ENCODE results near the gene SSH2.
"Not testable (repeated sequence)": the region's sequence is repeated elsewhere in the genome, so short reads cannot be mapped to it uniquely, and the experiment has no call there.

The SSH2 gene

DNA sequence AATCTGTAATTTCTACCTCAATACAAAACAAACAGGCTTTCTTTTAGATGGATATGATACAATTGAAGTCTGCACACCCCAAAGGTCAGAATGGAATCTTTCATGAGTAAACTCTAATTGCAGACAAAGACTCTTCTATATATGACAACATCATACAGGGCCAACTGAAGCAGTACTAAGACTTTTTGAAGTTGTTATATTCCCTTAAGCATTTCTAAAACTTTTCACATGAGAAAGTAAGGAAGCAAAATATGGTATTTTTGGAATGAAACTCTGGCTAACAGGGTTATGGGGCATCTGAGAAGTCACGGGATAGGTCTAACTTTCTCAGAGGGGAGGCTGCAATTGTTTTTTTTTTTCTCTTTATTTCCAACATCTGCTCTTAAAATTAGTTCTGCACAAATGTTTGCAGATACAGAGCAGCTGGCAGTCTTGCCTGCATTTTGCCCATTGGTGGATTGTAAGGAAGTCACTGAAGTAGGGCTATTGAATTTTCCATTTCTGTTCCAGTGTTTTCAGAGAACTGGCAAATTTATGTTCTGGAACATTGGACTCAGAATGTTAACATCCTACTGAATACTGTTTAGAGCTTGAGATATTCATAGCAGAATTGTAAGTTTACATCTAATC lies 59.1 kb downstream of the SSH2 start:
- no peak for DNase-seq

DNA sequence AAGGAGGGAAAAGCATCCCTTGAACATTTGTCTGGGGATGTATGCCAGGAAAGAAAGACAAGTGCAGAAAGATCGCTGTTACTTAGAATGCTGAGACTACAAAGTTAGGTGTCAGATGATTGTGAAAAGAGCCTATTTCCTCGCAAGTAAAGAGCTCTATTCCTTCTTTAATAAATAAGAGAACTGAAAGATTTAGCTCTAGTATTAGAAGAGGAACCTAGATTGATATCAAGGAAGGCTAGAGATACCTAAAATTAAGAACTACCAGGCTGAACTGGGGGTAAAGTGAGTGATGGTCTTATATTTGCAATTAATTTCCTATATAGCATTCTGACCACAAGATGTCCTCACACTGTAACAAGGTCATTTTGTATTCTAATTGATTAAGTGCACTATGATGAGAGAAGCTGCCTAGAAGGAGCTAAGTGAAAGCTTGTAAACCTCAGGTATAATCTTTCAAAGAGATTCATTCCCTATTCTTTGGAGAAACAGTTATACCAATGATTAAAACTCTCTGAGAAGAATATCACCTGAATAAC lies 62.3 kb downstream of the SSH2 start:
- no peak for DNase-seq

DNA sequence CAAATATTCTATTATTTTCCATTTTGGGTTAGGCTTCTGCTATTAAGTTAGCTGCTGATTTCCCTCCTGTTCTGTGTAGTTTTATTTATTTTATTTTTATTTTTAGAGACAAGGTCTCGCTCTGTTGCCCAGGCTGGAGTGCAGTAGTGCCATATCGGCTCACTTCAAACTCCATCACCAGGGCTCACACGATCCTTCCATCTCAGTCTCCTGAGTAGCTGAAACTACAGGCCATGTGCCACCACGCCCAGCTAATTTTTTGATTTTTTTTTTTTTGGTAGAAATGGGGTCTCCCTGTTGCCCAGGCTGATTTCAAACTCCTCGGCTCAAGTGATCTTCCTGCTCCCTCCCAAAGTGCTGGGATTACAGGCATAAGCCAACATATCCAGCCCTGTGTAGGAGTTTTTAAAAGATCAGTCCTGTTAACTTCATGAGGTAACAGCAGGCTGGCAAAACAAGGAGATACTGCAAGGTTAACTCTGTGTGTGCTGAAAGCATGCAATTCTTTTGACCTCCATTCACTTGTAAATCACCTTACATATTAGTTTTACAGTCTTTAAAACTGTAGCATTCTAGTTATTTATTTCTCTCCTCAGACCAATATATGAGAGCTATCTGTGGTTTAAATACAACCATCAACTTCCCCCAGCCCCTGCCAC lies 63.2 kb downstream of the SSH2 start:
- no peak for DNase-seq

DNA sequence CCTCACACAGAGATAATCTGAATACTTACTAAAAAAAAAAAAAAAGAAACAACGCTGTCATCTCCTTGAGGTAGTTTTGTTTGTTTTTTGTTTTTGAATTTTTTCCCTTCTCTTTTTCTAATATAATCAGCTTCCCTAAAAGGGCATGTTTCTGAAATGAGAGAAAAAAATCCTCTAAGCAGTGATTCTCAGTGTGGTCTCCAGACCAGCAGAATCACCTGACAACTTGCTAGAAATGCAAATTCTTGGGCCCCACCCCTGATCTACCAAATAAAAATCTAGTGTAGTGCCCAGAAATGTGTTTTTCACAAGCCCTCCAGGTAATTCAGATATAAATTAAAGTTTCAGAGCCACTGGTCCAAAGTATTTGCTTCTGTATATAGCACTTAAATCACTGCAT lies 65.4 kb downstream of the SSH2 start:
- DNase-seq, result no peak

DNA sequence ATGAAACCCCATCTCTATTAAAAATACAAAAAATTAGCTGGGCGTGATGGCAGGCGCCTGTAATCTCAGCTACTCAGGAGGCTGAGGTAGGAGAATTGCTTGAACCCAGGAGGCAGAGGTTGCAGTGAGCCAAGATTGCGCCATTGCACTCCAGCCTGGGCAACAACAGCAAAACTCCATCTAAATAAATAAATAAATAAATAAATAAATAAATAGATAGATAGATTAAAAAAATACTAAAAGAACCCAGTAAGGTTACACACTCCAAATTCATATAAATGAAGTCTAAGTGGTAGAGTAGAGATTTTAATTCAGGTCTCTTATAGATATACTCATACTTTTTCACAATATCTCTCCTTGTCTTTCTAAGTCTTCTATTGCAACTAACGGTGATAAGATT lies 65.9 kb downstream of the SSH2 start:
- DNase-seq, result not testable (repeated sequence)

DNA sequence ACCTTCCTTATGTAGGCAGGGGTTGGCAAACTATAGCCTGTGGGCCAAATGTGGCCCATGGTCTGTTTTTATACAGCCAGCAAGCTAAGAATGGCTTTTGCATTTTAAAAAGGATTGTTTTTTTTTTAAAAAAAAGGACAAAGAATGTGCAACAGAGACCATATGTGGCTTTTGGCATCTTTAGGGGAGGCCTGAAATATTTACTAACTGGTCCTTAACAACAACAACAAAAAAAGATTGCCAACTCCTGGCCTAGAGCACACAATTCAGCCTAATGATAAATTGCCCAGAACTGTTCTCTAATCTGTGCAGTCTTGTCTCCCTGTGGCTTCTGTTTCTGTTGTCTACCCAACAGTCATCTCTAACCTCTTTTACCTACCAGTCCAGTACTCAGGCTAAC lies 67.1 kb downstream of the SSH2 start:
- no peak for DNase-seq

DNA sequence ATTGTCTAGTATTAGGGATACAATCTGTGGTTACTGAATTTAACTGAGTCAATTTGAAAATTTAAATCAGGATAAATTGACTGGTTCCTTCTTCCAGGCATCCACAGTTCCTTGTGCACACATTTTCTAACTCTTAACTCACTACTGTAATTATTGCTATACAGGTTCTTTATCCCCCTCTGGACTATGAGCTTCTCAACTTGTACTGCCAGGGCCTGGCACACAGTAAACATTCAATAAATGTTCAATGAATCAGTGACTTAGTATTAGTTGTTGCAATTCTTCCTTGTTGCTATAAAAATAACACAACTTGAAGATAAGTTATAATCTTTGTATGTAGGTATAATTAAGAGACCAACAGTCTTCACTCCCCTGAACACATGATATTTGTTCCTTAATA lies 67.9 kb downstream of the SSH2 start:
- no peak for DNase-seq

DNA sequence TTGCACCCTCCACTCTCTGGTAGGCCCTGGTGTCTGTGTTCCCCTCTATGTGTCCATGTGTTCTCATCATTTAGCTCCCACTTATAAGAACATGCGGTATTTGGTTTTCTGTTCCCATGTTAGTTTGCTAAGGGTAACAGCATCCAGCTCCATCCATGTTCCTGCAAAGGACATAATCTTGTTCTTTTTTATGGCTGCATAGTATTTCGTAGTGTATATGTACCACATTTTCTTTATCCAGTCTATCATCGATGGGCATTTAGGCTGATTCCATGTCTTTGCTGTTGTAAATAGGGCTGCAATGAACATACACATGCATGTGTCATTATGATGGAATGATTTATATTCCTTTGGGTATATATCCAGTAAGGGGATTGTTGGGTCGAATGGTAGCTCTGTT lies 70.6 kb downstream of the SSH2 start:
- DNase-seq, result not testable (repeated sequence)

DNA sequence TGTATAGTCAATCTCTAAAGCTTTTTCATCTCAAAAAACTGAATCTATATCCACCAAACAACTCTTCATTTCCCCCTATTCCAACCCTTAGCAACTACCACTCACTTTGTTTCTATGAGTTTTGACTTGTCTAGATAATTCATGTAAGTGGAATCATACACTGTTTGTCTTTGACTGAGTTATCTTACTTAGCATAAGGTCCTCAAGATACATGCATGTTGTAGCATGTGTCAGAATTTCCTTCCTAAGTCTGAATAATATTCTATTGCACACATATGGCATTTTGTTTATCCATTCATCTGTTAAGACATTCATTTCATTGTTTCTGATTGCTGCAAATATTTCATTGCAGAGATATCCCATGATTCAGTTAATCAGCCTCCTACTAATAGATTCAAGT lies 72.2 kb downstream of the SSH2 start:
- DNase-seq, result no peak

DNA sequence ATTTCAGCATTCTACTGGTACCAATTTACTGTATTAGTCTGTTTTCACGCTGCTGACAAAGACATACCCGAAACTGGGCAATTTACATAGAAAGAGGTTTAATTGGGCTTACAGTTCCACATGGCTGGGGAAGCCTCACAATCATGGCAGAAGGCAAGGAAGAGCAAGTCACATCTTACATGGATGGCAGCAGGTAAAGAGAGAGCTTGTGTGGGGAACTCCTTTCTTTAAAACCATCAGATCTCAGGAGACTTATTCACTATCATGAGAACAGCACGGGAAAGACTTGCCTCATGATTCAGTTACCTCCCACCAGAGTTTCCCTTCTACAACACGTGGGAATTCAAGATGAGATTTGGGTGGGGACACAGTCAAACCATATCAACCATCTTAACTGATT lies 72.9 kb downstream of the SSH2 start:
- DNase-seq, result not testable (repeated sequence)

DNA sequence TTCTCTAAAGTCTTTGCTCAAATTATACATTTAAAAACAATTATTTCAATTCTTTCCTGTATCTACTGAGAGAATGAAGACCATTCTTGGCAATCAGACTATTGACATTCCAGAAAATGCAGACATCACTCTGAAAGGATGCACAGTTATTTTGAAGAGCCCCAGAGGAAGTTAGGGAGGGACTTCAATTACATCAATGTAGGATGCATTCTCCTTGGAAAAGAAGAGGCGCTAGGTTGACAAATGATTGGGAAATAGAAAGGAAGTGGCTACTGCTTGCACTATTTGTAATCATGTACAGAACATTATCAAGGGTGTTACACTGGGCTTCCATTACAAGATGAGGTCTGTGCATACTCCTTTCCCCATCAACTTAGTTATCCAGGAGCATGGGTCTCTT lies 74.3 kb downstream of the SSH2 start:
- DNase-seq, result no peak

DNA sequence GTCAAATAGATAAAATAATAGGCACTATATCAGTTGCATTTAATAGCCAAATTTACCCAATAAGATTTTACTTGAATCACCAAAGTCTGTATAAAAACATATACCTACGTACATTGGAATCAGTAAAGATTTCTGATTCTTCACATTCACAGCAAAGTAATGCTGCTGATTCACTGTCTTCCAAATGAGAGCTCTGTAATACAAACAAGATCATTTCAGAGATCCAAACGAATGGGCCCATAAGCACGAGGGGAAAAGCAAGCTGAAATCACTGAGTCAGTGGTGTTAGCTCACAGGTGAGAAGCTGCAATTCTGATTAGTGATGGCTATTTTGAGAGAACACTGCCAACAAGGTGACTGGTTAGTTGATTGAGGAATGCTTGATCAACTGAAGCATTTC lies 81.3 kb downstream of the SSH2 start:
- no peak for DNase-seq

DNA sequence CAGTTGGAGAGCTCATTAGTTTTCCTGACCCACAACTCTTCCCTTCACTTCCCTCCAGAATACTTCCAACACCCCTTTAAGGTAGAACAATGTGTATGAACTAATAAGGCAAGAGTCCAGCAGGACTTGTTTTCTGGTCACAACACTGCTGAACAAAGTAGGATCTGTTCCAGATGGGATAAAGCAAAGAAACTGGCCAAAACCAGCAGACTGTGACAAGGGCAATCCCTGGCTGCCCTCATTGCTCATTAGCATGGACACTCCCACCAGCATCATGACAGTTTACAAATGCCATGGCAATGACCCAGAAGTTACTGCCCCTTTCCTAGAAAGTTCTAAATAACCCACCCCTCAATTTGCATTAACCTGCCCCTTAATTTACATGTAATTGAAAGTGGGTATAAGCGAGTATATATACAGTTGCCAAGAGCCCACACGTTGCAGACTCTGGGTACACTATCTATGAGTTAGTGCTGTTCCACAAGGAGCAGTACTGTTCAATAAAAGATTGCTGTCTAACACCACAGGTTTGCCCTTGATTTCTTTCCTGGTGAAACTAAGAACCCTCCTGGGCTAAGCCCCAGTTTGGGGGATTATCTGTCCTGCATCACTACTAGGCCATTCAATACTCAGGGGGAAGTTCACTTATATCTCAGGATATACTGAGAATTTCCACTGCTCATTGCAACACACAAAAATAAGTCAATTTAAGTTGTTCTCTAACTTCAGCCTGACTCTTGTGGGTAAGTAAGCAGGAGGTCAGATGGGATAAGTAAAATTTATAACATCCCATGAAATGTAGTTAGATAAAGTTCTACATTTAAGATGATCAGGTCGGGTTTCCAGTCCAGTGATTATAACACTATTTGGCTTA lies 82.3 kb downstream of the SSH2 start:
- DNase-seq, result no peak

DNA sequence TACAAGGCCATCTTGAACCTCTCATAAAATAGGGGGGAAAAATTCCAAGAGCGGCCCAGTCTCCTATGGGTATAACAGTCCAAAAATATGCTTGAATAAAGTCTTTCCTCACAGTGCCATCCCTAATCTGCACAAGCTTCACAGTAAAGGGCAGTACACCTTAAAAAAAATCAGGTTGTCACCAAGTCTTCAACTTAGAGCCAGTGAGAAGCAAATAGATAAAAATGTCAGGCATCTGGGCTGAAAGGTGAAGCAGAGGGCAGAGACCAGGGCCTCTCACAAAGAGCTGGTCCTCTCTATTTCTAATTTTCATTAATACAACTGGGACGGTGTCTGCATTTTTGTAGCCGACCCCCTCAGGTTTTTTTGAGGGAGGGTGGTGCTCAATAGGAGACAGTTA lies 82.9 kb downstream of the SSH2 start:
- no peak for DNase-seq

DNA sequence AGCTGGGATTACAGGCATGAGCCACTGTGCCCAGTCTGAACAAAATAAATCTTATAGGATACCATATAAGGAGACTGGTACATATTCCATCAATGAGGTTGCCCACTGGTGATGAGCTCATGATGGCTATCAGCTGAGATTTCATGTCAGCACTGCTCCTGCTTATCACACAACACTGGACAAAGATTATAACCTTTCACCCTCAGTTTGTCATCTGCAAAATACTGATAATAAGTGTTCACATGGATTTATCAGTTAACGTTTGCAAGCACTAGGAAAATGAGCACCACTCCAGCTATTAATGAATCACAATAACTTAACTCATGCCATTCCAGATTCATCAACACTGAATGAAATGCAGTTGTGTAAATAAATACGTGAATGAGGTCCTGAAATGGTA lies 83.7 kb downstream of the SSH2 start:
- no peak for DNase-seq

DNA sequence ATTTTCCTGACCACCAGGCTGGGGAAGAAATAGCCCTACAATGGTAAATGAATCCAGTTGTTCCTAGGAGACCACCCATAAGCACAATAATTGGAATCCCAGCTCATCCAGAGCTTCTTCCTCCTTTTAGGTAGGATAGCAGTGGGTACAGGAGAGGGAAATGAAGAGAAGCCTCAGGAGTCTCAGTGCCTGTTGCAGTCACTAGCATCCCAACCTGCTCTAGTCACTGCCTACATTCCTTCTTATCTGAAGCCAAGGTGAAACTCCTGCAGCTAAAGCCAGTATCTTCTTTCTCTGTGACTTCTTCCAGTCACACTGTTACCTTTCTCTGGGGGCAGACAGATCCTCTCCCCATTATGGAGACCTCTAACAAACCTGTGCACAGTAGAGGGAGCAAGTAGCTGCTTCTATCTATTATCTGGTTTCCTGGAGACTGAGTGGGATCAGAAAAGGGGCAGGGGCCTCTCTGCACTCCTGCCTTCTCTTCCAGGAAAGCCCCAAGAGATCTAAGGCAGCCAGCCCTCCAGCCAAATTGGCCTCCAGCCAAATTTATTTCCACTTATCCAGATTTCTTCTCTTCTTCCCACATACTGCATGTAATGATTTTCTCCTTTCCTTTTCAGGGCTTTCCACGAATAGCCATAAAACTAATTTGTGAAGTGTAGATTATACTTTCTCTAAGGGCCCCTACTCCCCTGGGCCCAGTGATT lies 85.5 kb downstream of the SSH2 start:
- no peak for DNase-seq

DNA sequence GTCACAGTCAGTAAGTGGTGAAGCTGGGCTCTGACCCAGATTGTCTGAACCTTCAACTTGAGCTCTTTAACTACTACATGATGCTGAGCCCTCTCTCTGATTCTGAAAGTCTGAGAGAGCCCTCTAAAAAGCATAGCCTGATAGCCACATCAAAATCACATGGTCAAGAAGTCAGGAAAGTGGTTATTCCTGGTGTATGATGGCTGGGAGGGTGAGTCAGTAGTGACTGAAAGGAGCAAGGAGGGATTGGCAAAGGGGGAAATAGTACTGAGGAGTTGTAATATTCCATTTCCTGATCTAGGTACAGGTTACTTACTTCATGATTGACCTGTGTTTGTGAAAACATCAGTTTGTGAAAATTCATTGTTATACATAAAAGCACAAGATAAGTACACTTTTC lies 89.1 kb downstream of the SSH2 start:
- no peak for DNase-seq

DNA sequence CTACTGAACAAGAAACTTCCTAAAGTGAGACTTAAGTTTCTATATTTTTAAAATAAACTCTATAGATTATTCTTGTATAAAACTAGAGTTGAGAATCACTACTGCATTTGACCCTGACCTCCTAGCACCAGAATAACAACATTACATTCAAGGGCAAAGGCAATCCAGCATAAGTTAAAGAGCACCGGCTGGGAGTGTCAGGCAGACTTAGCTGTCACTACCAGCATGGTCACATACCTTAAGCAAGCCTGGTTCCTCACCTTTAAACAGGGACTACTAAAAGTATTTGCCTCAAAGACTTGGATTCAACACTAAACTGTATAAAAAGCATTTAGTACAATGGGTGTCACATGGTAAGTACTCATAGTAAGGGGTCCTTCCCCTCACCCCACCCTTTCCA lies 90.4 kb downstream of the SSH2 start:
- DNase-seq, result no peak

DNA sequence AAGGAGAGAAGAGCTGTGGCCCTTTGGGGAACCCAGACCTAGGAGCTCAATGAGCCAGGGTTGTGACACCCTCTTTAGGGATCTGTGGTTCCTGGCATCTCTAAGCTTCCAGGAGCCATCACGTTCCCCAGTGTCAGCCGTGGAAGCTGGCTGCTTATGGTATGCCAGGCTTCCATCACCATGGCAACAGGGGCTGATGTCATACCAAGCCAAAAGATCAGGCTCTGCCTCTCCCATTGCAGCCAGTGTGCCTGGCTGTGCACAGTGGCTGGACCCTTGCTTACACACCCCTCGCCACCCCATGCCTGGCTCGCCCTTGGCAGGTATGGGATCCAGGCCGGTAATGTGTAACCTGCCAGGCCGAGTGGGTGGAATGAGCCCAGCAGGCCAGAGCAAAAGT lies 91.1 kb downstream of the SSH2 start:
- DNase-seq, result no peak

DNA sequence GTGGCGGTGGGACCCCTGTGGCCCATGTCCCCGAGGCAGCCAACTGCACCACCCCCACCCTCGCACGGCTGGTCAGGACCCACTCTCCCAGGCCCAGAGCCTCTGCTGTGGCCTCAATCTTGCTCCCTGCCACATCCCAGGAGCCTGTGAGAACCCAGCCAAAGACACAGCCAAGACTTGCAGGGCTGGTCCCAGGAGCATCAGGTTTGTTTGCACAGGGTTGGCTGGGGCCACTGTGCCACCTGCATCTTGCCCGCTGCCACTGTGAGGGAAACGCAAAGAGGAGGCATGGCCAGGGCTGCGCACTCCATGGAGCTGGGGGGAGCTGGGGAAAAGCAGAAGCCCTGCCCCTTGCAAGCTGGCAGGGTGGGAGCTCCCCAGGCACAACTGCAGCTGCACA lies 92.5 kb downstream of the SSH2 start:
- no peak for DNase-seq

DNA sequence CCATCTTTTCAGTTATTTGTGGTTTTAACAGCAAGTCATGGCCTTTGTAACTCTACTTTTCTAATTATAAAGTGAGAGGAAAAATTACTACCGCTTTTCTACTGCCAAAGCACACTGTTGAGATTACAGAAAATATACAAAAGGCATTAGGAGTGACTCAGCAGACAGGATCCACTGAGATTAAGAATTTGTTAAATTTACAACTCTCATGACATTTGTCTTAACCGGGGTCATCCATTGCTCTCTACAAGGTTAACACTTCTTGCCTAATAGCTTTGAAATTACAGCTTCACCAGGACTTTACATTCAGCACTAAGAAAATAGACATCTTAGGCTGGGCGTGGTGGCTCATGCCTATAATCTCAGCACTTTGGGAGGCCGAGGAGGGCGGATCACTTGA lies 93.4 kb downstream of the SSH2 start:
- DNase-seq, result no peak

DNA sequence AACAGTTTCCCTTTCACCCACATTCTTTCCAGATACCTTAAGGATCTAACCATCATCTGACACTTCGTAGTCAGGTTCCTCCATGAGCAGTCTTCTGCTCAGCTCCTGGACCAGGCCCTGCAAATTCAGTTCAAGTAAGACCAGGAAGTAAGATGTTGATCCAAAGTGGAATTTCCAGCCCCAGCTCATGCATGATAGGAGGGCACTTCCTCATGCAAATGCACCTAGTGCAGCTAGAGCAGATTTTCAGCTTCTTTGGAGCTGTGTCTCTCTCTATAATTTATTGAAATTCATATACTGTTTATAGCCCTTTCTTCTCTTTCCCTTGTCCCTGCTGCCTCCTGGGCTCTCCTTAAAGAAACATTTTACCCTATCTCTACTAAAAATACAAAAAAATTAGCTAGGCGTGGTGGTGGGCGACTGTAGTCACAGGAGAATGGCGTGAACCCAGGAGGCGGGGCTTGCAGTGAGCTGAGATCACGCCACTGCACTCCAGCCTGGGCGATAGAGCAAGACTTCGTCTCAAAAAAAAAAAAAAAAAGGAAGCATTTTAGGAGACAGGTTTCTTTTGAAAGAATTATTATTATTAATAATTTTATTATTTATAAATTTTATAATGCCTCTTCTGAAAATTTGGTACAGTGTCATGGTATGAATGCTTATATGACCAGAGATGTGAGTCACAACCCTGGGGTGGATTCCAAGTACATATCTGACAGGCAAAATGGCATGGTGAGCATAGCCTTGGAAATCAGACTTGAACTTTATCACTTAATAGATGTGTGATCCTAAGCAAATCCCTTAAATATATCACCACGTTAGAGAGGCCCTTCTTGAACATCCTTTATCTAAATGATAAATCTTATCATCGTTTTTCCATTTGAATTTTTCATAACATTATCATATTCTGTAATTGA lies 94.3 kb downstream of the SSH2 start:
- no peak for DNase-seq
